HCT116 (cell line): ENCODE measurements around the gene KRT15. TPM values are rescaled to one million over a fixed set of nuclear protein-coding genes. Genes with fewer than 3 reads are reported as not detected.

Experiments used
- ATAC-seq: fragments of 200-7000 bp; cut with Tn5 transposase; 2 replicates; pipeline ENCODE4 v1.9.1; 2020; ENCODE audit warnings: mild to moderate bottlenecking, moderate library complexity
- BruUV-seq: library from RNA; stranded (reverse); fragments of 400-500 nt; replicated peaks from 2 replicates; lab custom pipeline; 2021; lab: Mats Ljungman, UMichigan
- CTCF ChIA-PET: fragments of 300-600 bp; sonication (Branson Sonifier 250); formaldehyde crosslinking; loops from one replicate; lab custom pipeline; 2021; ENCODE audit warnings: antibody characterized with exemption; lab: Charles Lee
- POLR2A ChIA-PET: fragments of 300-600, 350-600 bp; sonication (Branson Sonifier 250); formaldehyde crosslinking; loops from one replicate; lab custom pipeline; 2021; ENCODE audit warnings: antibody characterized with exemption; lab: Charles Lee
- RAD21 ChIA-PET, 2 experiments: fragments of 300-600 bp; sonication (Branson Sonifier 250); formaldehyde crosslinking; loops; one replicate each; lab custom pipeline; 2023; ENCODE audit warnings: low total read pairs in 2 of 2; ENCODE audit not compliant: uncharacterized antibody in 2 of 2, unreplicated experiment in 2 of 2, low non-redundant PET in 1 of 2; lab: Charles Lee
- DNase-seq: peaks from one replicate; pipeline ENCODE4 v3.0.0-alpha.2; 2010; ENCODE audit warnings: low read depth, low spot score
- H2AFZ ChIP-seq: fragments of 200-600 bp; shearing (Covaris generic), sonication (generic); 2 replicates; pipeline ENCODE4 v1.6.1; 2017; ENCODE audit warnings: low read depth, mixed run types, mixed read lengths, antibody characterized with exemption, low read length; ENCODE audit not compliant: poor library complexity, severe bottlenecking
- H3K27ac ChIP-seq: 2 replicates; pipeline ENCODE4 v1.5.1; 2012; ENCODE audit warnings: low read depth, low read length
- H3K27me3 ChIP-seq: fragments of 200-600 bp; sonication (generic); 2 replicates; pipeline ENCODE4 v1.6.1; 2016; ENCODE audit warnings: mixed run types, low read length, mixed read lengths; ENCODE audit not compliant: insufficient read depth
- H3K36me3 ChIP-seq, 2 experiments: fragments of 200-500 bp in 1 of 2; fragments of 200-600 bp in 1 of 2; sonication (Bioruptor generic) in 1 of 2; sonication (generic) in 1 of 2; 2 replicates each; pipeline versions ENCODE4 v1.5.1 to v1.6.1; 2014 to 2016; ENCODE audit warnings: low read length in 2 of 2, inconsistent platforms in 1 of 2, mixed read lengths in 1 of 2, mixed run types in 1 of 2; ENCODE audit not compliant: insufficient read depth in 2 of 2, control insufficient read depth in 1 of 2
- H3K4me1 ChIP-seq, 2 experiments: fragments of 200-600 bp in 1 of 2; sonication (generic) in 1 of 2; 2 replicates each; pipeline versions ENCODE4 v1.5.1 to v1.6.1; 2012 to 2017; ENCODE audit warnings: low read length in 2 of 2, inconsistent platforms in 1 of 2, mild to moderate bottlenecking in 1 of 2, mixed read lengths in 1 of 2, mixed run types in 1 of 2, moderate library complexity in 1 of 2; ENCODE audit not compliant: insufficient read depth in 2 of 2, control insufficient read depth in 1 of 2
- H3K4me2 ChIP-seq: fragments of 200-600 bp; sonication (generic); 2 replicates; pipeline ENCODE4 v1.6.1; 2017; ENCODE audit warnings: mixed run types, low read length, mixed read lengths
- H3K4me3 ChIP-seq, 2 experiments: fragments of 200-600 bp in 1 of 2; sonication (generic) in 1 of 2; replicated peaks in 1 of 2; 2 replicates each; pipeline ENCODE4 v1.5.1; 2011 to 2016; ENCODE audit warnings: low read length in 2 of 2, control low read depth in 1 of 2, low read depth in 1 of 2, mild to moderate bottlenecking in 1 of 2, mixed read lengths in 1 of 2, mixed run types in 1 of 2
- H3K79me2 ChIP-seq: fragments of 200-600 bp; sonication (generic); 2 replicates; pipeline ENCODE4 v1.6.1; 2017; ENCODE audit warnings: mild to moderate bottlenecking, mixed run types, low read length, moderate library complexity, mixed read lengths; ENCODE audit not compliant: insufficient read depth
- H3K9ac ChIP-seq: fragments of 200-600 bp; sonication (generic); 2 replicates; pipeline ENCODE4 v1.6.1; 2016; ENCODE audit warnings: low read length, mixed read lengths
- H3K9me2 ChIP-seq: fragments of 200-600 bp; sonication (generic), shearing (Covaris generic); 2 replicates; pipeline ENCODE4 v1.6.1; 2017; ENCODE audit warnings: mixed run types, mild to moderate bottlenecking, moderate library complexity; ENCODE audit not compliant: insufficient read depth
- H3K9me3 ChIP-seq, 2 experiments: fragments of 200-500 bp in 1 of 2; fragments of 200-600 bp in 1 of 2; sonication (Bioruptor generic) in 1 of 2; sonication (generic) in 1 of 2; 2 replicates each; pipeline ENCODE4 v1.6.1; 2014 to 2017; ENCODE audit warnings: low read length in 2 of 2, mixed read lengths in 2 of 2, inconsistent platforms in 1 of 2, low read depth in 1 of 2, mild to moderate bottlenecking in 1 of 2, mixed run types in 1 of 2, moderate library complexity in 1 of 2; ENCODE audit not compliant: control insufficient read depth in 1 of 2, insufficient read depth in 1 of 2
- H4K20me1 ChIP-seq: fragments of 200-600 bp; sonication (generic), shearing (Covaris generic); 2 replicates; pipeline ENCODE4 v1.6.1; 2017; ENCODE audit warnings: mixed run types, mild to moderate bottlenecking, moderate library complexity; ENCODE audit not compliant: insufficient read depth
- CEBPB ChIP-seq: IDR thresholded peaks from 2 replicates; pipeline ENCODE4 v1.6.1; 2012; ENCODE audit warnings: low read depth
- ELF1 ChIP-seq: IDR thresholded peaks from 2 replicates; pipeline ENCODE4 v1.6.1; 2012; ENCODE audit warnings: low read depth, borderline replicate concordance
- EZH2 ChIP-seq: fragments of 200-600 bp; sonication (generic); IDR thresholded peaks from 2 replicates; pipeline ENCODE4 v1.6.1; 2017; ENCODE audit warnings: antibody characterized with exemption, mixed run types
- FOSL1 ChIP-seq: IDR thresholded peaks from 2 replicates; pipeline ENCODE4 v1.6.1; 2012; ENCODE audit warnings: low read depth
- JUND ChIP-seq: IDR thresholded peaks from 2 replicates; pipeline ENCODE4 v1.6.1; 2012
- POLR2A ChIP-seq: IDR thresholded peaks from 2 replicates; pipeline ENCODE4 v1.7.0; 2011; ENCODE audit warnings: borderline replicate concordance; ENCODE audit not compliant: insufficient read depth, insufficient read length; ENCODE audit errors: extremely low read depth
- POLR2AphosphoS5 ChIP-seq: IDR thresholded peaks from 2 replicates; pipeline ENCODE4 v1.6.1; 2011; ENCODE audit warnings: mild to moderate bottlenecking, low read depth, low read length, moderate library complexity
- RAD21 ChIP-seq: IDR thresholded peaks from 2 replicates; pipeline ENCODE4 v1.6.1; 2012; ENCODE audit warnings: low read depth, mild to moderate bottlenecking
- SIN3A ChIP-seq: IDR thresholded peaks from 2 replicates; pipeline ENCODE4 v1.6.1; 2012; ENCODE audit warnings: low read depth
- SP1 ChIP-seq: IDR thresholded peaks from 2 replicates; pipeline ENCODE4 v1.6.1; 2012; ENCODE audit warnings: low read depth
- SRF ChIP-seq: IDR thresholded peaks from 2 replicates; pipeline ENCODE4 v1.6.1; 2012; ENCODE audit warnings: low read depth
- YY1 ChIP-seq: IDR thresholded peaks from 2 replicates; pipeline ENCODE4 v1.6.1; 2011; ENCODE audit warnings: low read length, low read depth, moderate library complexity, mild to moderate bottlenecking; ENCODE audit not compliant: insufficient replicate concordance; ENCODE audit errors: extremely low read depth
- ZFX ChIP-seq: fragments of 450-650 bp; IDR thresholded peaks from 2 replicates; pipeline ENCODE4 v1.6.1; 2017
- ZNF274 ChIP-seq: fragments of 200-500 bp; sonication (Bioruptor generic); IDR thresholded peaks from 2 replicates; pipeline ENCODE4 v1.6.1; 2014; ENCODE audit warnings: mild to moderate bottlenecking, low read depth, low read length, inconsistent platforms
- intact Hi-C: fragments of 100-400 bp; cut with micrococcal nuclease; formaldehyde crosslinking; loops from 2 replicates; pipeline ENCODE4 v1.10.0; 2022
- total RNA-seq: library from RNA; stranded (reverse); gene quantifications from one replicate; pipeline ENCODE4 v1.2.1, GENCODE V29; 2021; ENCODE audit not compliant: unreplicated experiment
- TF ChIP-seq, protein P1 (sequence below), 3 experiments: fragments of 200-600 bp in 1 of 3; sonication (generic) in 1 of 3; IDR thresholded peaks in 2 of 3; conservative IDR thresholded peaks in 1 of 3; 2 replicates each; pipeline ENCODE4 v1.5.1; 2012 to 2017; ENCODE audit warnings: low read depth in 2 of 3, low read length in 2 of 3, antibody characterized with exemption in 1 of 3, borderline replicate concordance in 1 of 3, control low read depth in 1 of 3, mild to moderate bottlenecking in 1 of 3, mixed read lengths in 1 of 3, mixed run types in 1 of 3, moderate library complexity in 1 of 3; ENCODE audit not compliant: insufficient read depth in 1 of 3
- TF ChIP-seq, protein P2 (sequence below): IDR thresholded peaks from 2 replicates; pipeline ENCODE4 v1.6.1; 2012
- TF ChIP-seq, protein P3 (sequence below): IDR thresholded peaks from 2 replicates; pipeline ENCODE4 v1.6.1; 2012
- TF ChIP-seq, protein P4 (sequence below): IDR thresholded peaks from 2 replicates; pipeline ENCODE4 v1.6.1; 2011; ENCODE audit warnings: mild to moderate bottlenecking, low read length, moderate library complexity; ENCODE audit not compliant: insufficient replicate concordance; ENCODE audit errors: extremely low read depth
- TF ChIP-seq, protein P5 (sequence below): IDR thresholded peaks from 2 replicates; pipeline ENCODE4 v1.6.1; 2012; ENCODE audit warnings: low read depth

The KRT15 gene
- total RNA-seq, 1 experiment from 2014 or later, result 37.1 TPM

DNA sequence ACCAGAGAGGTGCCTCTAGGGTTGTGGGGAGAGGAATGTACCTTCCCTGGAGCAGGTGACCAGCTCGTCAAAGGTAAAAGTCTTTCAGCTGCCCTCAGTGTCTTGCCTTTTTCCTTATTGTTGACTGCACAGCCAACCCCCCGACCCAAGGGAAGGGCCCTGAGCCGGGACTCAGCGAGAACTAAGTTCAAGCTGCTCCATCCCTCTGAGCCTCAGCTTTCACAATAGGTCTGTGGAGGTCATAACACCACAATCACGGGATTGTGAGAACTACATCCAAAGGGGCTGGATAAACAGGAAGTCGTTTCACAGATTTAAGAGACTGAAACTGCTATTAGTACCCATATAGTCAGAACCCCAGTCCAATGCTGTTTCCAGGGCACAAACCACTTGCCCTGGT, 26.3 kb downstream of the KRT15 start:
- H3K4me2 ChIP-seq, result no peak overlapping the region
- H4K20me1 ChIP-seq, result no peaks in the 10 kb centered on the region
- H3K36me3 ChIP-seq, result no peaks in the 10 kb centered on the region
- ATAC-seq (no peak), DNase-seq (no peak)
- H3K27me3 ChIP-seq, result no peaks in the 10 kb centered on the region
- no peaks in the 10 kb centered on the region for H3K79me2 ChIP-seq
- no peak overlapping the region for H3K4me3 ChIP-seq
- ChIA-PET CTCF (interaction anchor here (1.1 kb wide), 1 partner anchor 170 kb away, joined by 3 read pairs; no protein-coding TSS in a partner anchor), POLR2A (no interaction called here), RAD21 (no interaction called here)
- TF ChIP-seq POLR2A (no peak), SP1 (no peak), JUND (no peak), FOSL1 (no peak), YY1 (no peak), ZNF274 (no peak), RAD21 (no peak), ELF1 (no peak), SIN3A (no peak), POLR2AphosphoS5 (no peak), ZFX (no peak), EZH2 (no peak), CEBPB (no peak), SRF (no peak)
- TF ChIP-seq, protein P1, sequence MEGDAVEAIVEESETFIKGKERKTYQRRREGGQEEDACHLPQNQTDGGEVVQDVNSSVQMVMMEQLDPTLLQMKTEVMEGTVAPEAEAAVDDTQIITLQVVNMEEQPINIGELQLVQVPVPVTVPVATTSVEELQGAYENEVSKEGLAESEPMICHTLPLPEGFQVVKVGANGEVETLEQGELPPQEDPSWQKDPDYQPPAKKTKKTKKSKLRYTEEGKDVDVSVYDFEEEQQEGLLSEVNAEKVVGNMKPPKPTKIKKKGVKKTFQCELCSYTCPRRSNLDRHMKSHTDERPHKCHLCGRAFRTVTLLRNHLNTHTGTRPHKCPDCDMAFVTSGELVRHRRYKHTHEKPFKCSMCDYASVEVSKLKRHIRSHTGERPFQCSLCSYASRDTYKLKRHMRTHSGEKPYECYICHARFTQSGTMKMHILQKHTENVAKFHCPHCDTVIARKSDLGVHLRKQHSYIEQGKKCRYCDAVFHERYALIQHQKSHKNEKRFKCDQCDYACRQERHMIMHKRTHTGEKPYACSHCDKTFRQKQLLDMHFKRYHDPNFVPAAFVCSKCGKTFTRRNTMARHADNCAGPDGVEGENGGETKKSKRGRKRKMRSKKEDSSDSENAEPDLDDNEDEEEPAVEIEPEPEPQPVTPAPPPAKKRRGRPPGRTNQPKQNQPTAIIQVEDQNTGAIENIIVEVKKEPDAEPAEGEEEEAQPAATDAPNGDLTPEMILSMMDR (IDR thresholded peaks at IDR 0.05 in 2 of 3, conservative IDR thresholded peaks at IDR 0.05 in 1 of 3; ENCODE audit: borderline replicate concordance in 1 of 3, insufficient read depth in 1 of 3, low read depth in 2 of 3, low read length in 2 of 3), result no peak
- TF ChIP-seq, protein P2, sequence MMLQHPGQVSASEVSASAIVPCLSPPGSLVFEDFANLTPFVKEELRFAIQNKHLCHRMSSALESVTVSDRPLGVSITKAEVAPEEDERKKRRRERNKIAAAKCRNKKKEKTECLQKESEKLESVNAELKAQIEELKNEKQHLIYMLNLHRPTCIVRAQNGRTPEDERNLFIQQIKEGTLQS, result no peak
- TF ChIP-seq, protein P3, sequence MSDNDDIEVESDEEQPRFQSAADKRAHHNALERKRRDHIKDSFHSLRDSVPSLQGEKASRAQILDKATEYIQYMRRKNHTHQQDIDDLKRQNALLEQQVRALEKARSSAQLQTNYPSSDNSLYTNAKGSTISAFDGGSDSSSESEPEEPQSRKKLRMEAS, result no peak
- TF ChIP-seq, protein P4, sequence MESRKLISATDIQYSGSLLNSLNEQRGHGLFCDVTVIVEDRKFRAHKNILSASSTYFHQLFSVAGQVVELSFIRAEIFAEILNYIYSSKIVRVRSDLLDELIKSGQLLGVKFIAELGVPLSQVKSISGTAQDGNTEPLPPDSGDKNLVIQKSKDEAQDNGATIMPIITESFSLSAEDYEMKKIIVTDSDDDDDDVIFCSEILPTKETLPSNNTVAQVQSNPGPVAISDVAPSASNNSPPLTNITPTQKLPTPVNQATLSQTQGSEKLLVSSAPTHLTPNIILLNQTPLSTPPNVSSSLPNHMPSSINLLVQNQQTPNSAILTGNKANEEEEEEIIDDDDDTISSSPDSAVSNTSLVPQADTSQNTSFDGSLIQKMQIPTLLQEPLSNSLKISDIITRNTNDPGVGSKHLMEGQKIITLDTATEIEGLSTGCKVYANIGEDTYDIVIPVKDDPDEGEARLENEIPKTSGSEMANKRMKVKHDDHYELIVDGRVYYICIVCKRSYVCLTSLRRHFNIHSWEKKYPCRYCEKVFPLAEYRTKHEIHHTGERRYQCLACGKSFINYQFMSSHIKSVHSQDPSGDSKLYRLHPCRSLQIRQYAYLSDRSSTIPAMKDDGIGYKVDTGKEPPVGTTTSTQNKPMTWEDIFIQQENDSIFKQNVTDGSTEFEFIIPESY, result no peak
- TF ChIP-seq, protein P5, sequence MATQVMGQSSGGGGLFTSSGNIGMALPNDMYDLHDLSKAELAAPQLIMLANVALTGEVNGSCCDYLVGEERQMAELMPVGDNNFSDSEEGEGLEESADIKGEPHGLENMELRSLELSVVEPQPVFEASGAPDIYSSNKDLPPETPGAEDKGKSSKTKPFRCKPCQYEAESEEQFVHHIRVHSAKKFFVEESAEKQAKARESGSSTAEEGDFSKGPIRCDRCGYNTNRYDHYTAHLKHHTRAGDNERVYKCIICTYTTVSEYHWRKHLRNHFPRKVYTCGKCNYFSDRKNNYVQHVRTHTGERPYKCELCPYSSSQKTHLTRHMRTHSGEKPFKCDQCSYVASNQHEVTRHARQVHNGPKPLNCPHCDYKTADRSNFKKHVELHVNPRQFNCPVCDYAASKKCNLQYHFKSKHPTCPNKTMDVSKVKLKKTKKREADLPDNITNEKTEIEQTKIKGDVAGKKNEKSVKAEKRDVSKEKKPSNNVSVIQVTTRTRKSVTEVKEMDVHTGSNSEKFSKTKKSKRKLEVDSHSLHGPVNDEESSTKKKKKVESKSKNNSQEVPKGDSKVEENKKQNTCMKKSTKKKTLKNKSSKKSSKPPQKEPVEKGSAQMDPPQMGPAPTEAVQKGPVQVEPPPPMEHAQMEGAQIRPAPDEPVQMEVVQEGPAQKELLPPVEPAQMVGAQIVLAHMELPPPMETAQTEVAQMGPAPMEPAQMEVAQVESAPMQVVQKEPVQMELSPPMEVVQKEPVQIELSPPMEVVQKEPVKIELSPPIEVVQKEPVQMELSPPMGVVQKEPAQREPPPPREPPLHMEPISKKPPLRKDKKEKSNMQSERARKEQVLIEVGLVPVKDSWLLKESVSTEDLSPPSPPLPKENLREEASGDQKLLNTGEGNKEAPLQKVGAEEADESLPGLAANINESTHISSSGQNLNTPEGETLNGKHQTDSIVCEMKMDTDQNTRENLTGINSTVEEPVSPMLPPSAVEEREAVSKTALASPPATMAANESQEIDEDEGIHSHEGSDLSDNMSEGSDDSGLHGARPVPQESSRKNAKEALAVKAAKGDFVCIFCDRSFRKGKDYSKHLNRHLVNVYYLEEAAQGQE, result no peak
- H3K4me1 ChIP-seq, result peaks cover 18 to 49% of the 10 kb centered on the region in 2 experiments
- intact Hi-C loops, result loop anchor here (10.0 kb wide), 1 partner anchor 78 kb away; no protein-coding TSS in a partner anchor
- H3K9me2 ChIP-seq, result no peaks in the 10 kb centered on the region
- H2AFZ ChIP-seq, result no peak overlapping the region
- H3K9me3 ChIP-seq, result no peaks in the 10 kb centered on the region
- no TSS peak for BruUV-seq
- H3K27ac ChIP-seq, result no peak overlapping the region
- no peak overlapping the region for H3K9ac ChIP-seq
